GM19023 (cell line): ENCODE measurements around the gene DNAJB1.
"Not testable (repeated sequence)": the region's sequence is repeated elsewhere in the genome, so short reads cannot be mapped to it uniquely, and the experiment has no call there.

Experiments used
- ATAC-seq: cut with Tn5 transposase; IDR thresholded peaks from one replicate; pipeline ENCODE4 v1.9.1; 2021; ENCODE audit warnings: mild to moderate bottlenecking, moderate library complexity; ENCODE audit not compliant: unreplicated experiment

Gene DNAJB1

GRCh38 chr19:14553042-14553938 lies 35.1 kb upstream of the DNAJB1 start:
- ATAC-seq, result no peak

GRCh38 chr19:14552006-14552360 lies 33.8 kb upstream of the DNAJB1 start:
- ATAC-seq, result not testable (repeated sequence)

- ATAC-seq, result not testable (repeated sequence)
Measured at GRCh38 chr19:14551134-14552005, 33.2 kb upstream of the DNAJB1 start.

- no peak for ATAC-seq
Measured at GRCh38 chr19:14550201-14550754, 32.1 kb upstream of the DNAJB1 start.

GRCh38 chr19:14545716-14546082 lies 27.5 kb upstream of the DNAJB1 start:
- no peak for ATAC-seq

- no peak for ATAC-seq
Measured at GRCh38 chr19:14544977-14545715, 26.9 kb upstream of the DNAJB1 start.

DNA sequence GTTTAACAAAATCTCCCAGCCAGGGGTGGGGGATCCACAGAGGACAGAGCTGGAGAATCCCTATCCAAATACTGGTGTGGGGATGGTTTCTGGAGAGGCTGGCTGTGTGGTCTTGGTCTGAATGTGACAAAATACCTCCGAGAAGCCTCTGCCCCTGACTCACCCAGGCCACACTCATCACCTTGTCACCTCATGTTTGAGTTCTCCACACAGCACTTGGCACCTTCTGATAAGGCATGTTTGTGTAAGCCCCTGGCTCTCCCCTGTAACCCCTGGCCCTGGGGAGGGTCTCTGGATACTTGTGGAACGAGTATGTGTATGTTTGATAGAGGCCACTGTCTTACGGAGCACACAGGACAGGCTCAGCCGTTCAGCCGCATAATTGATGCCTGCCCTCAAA lies 25.9 kb upstream of the DNAJB1 start:
- no peak for ATAC-seq

GRCh38 chr19:14542711-14543328 lies 24.6 kb upstream of the DNAJB1 start:
- no peak for ATAC-seq

DNA sequence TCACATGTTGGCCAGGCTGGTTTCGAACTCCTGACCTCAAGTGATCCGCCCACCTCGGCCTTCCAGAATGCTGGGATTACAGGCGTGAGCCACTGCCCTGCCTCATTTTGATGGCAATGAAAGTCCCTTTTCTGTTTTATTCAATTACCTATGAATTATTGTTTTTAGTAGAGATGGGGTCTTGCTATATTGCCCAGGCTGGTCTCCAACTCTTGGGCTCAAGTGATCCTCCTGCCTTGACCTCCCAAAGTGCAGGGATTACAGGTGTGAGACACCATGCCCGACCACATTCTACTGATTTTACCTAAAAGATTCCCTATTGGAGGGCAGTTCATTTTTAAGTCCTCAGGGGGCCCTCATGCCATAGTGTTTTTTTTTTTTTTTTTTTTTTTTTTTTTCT lies 23.8 kb upstream of the DNAJB1 start:
- not testable (repeated sequence) for ATAC-seq

DNA sequence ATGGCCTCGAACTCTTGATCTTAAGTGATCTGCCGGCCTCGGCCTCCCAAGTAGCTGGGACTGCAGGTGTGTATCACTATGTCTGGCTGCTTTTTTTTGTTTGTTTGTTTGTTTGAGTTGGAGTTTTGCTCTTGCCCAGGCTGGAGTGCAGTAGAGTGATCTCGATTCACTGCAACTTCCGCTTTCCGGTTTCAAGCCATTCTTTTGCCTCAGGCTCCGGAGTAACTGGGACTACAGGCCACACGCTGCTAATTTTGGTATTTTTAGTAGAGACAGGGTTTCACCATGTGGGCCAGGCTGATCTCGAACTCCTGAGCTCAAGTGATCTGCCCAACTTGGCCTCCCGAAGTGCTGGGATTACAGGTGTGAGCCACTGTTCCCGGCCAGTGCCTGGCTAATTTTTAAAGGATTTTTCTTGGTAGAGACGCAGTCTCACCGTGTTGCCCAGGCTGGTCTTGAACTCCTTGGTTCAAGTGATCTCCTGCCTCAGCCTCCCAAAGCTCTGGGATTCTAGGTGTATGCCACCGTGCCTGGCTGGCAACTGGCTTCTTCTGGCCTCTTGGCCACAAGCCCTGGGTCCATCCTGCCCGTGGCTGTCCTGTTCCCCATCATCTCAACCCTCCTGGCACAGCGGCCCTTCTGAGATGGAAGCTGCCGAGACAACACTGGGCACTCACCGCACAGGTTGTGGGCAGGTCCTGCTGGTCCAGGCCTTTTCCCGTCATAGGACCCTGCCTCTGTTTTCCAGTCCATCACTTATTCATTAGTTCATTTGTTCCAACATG lies 22.7 kb upstream of the DNAJB1 start:
- no peak for ATAC-seq

- ATAC-seq, result no peak
Measured at GRCh38 chr19:14536926-14537692, 18.9 kb upstream of the DNAJB1 start.

DNA sequence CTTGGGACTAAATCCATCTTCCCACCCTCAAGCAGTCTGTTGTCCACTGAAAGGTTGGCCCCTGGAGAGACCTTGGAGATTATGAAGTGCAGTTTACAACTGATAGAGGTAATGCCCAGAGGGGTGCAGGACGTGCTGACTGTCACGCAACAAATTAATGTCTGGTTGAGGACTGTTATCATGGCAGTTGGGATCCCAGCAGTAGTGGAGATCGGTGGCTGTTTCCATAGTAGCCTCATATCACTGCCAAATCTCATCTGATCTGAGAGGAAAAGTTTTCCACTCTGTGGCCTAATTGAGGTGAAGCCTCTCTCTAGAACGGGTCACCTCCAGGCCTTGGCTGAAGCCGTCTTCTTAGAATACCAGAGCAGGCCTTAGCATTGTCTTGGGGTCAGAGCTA lies 15.3 kb upstream of the DNAJB1 start:
- no peak for ATAC-seq

DNA sequence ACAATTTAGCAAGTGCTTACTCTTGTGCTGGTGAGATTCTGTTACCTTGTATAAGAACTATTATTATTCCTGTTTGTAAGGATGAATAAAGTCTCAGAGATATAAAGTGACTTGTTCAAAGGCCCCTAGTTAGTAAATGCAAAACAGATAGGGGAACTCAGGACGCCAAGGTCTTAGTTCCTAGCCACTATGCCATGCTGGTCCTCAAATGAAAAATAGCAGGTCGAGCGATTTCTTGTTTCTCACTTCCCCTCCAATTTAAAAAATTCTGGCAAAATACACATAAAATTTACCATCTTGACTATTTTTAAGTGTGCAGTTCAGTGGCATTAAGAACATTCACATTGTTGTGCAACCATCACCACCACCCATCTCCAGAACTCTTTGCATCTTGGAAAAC lies 12.3 kb upstream of the DNAJB1 start:
- no peak for ATAC-seq

- ATAC-seq, result no peak
Measured at GRCh38 chr19:14530005-14530348, 11.8 kb upstream of the DNAJB1 start.

- peak; percentile 95 for ATAC-seq
Measured at GRCh38 chr19:14529254-14530004, 11.2 kb upstream of the DNAJB1 start, which contains the start of gene TECR. Gene TECR, plus strand, starts transcription at chr19:14529594. Its CDS starts 103 bp downstream, at chr19:14529697.

GRCh38 chr19:14528419-14529253 lies 10.4 kb upstream of the DNAJB1 start:
- no peak for ATAC-seq

- ATAC-seq, result no peak
Measured at GRCh38 chr19:14526423-14526822, 8.2 kb upstream of the DNAJB1 start.
